Loucy (cell line): ENCODE data around the gene ZNF775.

Experiments
- H2AFZ ChIP-seq: fragments of 200-600 bp; sonication (generic); 2 replicates; pipeline ENCODE4 v1.6.0; 2016; ENCODE audit warnings: antibody characterized with exemption, mild to moderate bottlenecking, low read length, moderate library complexity
- H3F3A ChIP-seq: fragments of 200-600 bp; 2 replicates; pipeline ENCODE4 v1.6.0; 2016; ENCODE audit warnings: antibody characterized with exemption, low read depth, mild to moderate bottlenecking
- H3K27me3 ChIP-seq: fragments of 200-600 bp; sonication (generic); 2 replicates; pipeline ENCODE4 v1.6.1; 2014; ENCODE audit warnings: low read length, mild to moderate bottlenecking; ENCODE audit not compliant: insufficient read depth, poor library complexity, severe bottlenecking
- H3K36me3 ChIP-seq: fragments of 200-600 bp; sonication (generic); 2 replicates; pipeline ENCODE4 v1.6.1; 2016; ENCODE audit warnings: low read length; ENCODE audit not compliant: insufficient read depth
- H3K4me1 ChIP-seq: fragments of 200-600 bp; sonication (generic); 2 replicates; pipeline ENCODE4 v1.5.1; 2014; ENCODE audit warnings: low read length, mild to moderate bottlenecking; ENCODE audit not compliant: insufficient read depth, poor library complexity, severe bottlenecking
- H3K4me2 ChIP-seq: fragments of 200-600 bp; sonication (generic); 2 replicates; pipeline ENCODE4 v1.6.0; 2014; ENCODE audit warnings: antibody characterized with exemption, low read length, low read depth, mild to moderate bottlenecking; ENCODE audit not compliant: poor library complexity, severe bottlenecking
- H3K4me3 ChIP-seq: fragments of 200-600 bp; sonication (generic); 2 replicates; pipeline ENCODE4 v1.5.1; 2014; ENCODE audit warnings: low read length, mild to moderate bottlenecking, mixed read lengths; ENCODE audit not compliant: poor library complexity, severe bottlenecking
- H3K79me2 ChIP-seq: fragments of 200-600 bp; sonication (generic); 2 replicates; pipeline ENCODE4 v1.6.1; 2014; ENCODE audit warnings: low read length; ENCODE audit not compliant: insufficient read depth
- H3K9ac ChIP-seq: fragments of 200-600 bp; sonication (generic); 2 replicates; pipeline ENCODE4 v1.6.0; 2014; ENCODE audit warnings: mild to moderate bottlenecking, low read depth, low read length, moderate library complexity; ENCODE audit not compliant: poor library complexity, severe bottlenecking
- H3K9me2 ChIP-seq: fragments of 200-600 bp; sonication (generic); replicated peaks from 2 replicates; pipeline ENCODE4 v1.6.1; 2016; ENCODE audit warnings: low read depth, low read length, mixed read lengths
- H3K9me3 ChIP-seq: fragments of 200-600 bp; sonication (generic); 2 replicates; pipeline ENCODE4 v1.6.1; 2014; ENCODE audit warnings: mild to moderate bottlenecking, antibody characterized with exemption, low read length, low read depth; ENCODE audit not compliant: insufficient read depth
- H4K20me1 ChIP-seq: fragments of 200-600 bp; sonication (generic); 2 replicates; pipeline ENCODE4 v1.6.0; 2014; ENCODE audit warnings: antibody characterized with exemption, low read length, mild to moderate bottlenecking; ENCODE audit not compliant: insufficient read depth, poor library complexity, severe bottlenecking
- EZH2phosphoT487 ChIP-seq: fragments of 200-600 bp; IDR thresholded peaks from 2 replicates; pipeline ENCODE4 v1.6.1; 2018; ENCODE audit warnings: antibody characterized with exemption, mild to moderate bottlenecking, moderate library complexity, borderline replicate concordance
- TF ChIP-seq, protein P1 (sequence below): fragments of 200-600 bp; sonication (generic); conservative IDR thresholded peaks from 2 replicates; pipeline ENCODE4 v1.5.1; 2014; ENCODE audit warnings: mild to moderate bottlenecking, antibody characterized with exemption, low read length

Gene ZNF775

DNA sequence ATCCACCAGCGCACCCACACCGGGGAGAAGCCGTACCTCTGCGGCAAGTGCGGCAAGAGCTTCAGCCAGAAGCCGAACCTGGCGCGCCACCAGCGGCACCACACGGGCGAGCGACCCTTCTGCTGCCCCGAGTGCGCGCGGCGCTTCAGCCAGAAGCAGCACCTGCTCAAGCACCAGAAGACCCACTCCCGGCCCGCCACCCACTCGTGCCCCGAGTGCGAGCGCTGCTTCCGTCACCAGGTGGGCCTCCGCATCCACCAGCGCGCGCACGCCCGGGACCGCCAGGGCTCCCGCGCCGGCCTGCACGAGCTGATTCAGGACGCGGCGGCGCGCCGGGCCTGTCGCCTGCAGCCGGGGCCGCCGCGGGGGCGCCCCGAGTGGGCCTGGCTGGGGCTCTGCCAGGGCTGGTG, 17.7 kb downstream of the ZNF775 start:
- H3K9me3 ChIP-seq = no peaks in the 10 kb centered on the region
- no peaks in the 10 kb centered on the region for H3F3A ChIP-seq
- no peak for TF ChIP-seq EZH2phosphoT487
- TF ChIP-seq, protein P1, sequence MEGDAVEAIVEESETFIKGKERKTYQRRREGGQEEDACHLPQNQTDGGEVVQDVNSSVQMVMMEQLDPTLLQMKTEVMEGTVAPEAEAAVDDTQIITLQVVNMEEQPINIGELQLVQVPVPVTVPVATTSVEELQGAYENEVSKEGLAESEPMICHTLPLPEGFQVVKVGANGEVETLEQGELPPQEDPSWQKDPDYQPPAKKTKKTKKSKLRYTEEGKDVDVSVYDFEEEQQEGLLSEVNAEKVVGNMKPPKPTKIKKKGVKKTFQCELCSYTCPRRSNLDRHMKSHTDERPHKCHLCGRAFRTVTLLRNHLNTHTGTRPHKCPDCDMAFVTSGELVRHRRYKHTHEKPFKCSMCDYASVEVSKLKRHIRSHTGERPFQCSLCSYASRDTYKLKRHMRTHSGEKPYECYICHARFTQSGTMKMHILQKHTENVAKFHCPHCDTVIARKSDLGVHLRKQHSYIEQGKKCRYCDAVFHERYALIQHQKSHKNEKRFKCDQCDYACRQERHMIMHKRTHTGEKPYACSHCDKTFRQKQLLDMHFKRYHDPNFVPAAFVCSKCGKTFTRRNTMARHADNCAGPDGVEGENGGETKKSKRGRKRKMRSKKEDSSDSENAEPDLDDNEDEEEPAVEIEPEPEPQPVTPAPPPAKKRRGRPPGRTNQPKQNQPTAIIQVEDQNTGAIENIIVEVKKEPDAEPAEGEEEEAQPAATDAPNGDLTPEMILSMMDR = no peak

DNA sequence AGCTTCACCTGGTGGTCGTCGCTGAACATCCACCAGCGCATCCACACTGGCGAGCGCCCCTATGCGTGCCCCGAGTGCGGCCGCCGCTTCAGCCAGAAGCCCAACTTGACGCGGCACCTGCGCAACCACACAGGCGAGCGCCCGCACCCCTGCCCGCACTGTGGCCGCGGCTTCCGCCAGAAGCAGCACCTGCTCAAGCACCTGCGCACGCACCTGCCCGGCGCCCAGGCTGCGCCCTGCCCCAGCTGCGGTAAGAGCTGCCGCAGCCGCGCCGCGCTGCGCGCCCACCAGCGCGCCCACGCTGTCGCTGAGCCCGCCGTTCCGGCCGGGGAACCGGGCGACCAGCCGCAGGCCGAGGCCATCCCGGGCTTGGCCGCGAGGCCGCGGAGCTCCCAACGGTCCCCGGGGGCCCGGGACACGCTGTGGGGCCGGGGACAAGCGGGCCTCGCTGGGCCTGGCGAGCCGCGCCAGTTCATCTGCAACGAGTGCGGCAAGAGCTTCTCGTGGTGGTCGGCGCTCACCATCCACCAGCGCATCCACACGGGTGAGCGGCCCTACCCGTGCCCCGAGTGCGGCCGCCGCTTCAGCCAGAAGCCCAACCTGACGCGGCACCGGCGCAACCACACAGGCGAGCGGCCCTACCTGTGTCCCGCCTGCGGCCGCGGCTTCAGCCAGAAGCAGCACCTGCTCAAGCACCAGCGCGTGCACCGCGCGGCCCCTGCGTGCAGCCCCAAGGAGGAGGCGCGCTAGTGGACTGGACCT, 18.4 kb downstream of the ZNF775 start:
- no peaks in the 10 kb centered on the region for H3K4me1 ChIP-seq
- H3K4me3 ChIP-seq = no peak overlapping the region
- H4K20me1 ChIP-seq = no peaks in the 10 kb centered on the region
- H3K9me3 ChIP-seq = no peaks in the 10 kb centered on the region
- no peak overlapping the region for H3K9ac ChIP-seq
- H3K36me3 ChIP-seq = peaks cover 18% of the 10 kb centered on the region; the same call in 1 of the 2 replicates
- H3K27me3 ChIP-seq = no peaks in the 10 kb centered on the region
- H3K79me2 ChIP-seq = peaks cover 3% of the 10 kb centered on the region; the same call in 1 of the 2 replicates
- H2AFZ ChIP-seq = no peak overlapping the region
- H3F3A ChIP-seq = no peaks in the 10 kb centered on the region
- H3K9me2 ChIP-seq = no peaks in the 10 kb centered on the region
- H3K4me2 ChIP-seq = no peak overlapping the region
- no peak for TF ChIP-seq EZH2phosphoT487
- TF ChIP-seq, protein P1 = no peak

More for the DNA sequence above, 17.7 kb downstream of the ZNF775 start:
- H3K9ac ChIP-seq = no peak overlapping the region
- peaks cover 3% of the 10 kb centered on the region; the same call in 1 of the 2 replicates for H3K79me2 ChIP-seq
- no peaks in the 10 kb centered on the region for H4K20me1 ChIP-seq
- no peak overlapping the region for H3K4me3 ChIP-seq
- no peak overlapping the region for H2AFZ ChIP-seq
- peaks cover 18% of the 10 kb centered on the region; the same call in 1 of the 2 replicates for H3K36me3 ChIP-seq
- H3K4me1 ChIP-seq = no peaks in the 10 kb centered on the region
- no peaks in the 10 kb centered on the region for H3K9me2 ChIP-seq
- H3K27me3 ChIP-seq = no peaks in the 10 kb centered on the region
- H3K4me2 ChIP-seq = no peak overlapping the region

DNA sequence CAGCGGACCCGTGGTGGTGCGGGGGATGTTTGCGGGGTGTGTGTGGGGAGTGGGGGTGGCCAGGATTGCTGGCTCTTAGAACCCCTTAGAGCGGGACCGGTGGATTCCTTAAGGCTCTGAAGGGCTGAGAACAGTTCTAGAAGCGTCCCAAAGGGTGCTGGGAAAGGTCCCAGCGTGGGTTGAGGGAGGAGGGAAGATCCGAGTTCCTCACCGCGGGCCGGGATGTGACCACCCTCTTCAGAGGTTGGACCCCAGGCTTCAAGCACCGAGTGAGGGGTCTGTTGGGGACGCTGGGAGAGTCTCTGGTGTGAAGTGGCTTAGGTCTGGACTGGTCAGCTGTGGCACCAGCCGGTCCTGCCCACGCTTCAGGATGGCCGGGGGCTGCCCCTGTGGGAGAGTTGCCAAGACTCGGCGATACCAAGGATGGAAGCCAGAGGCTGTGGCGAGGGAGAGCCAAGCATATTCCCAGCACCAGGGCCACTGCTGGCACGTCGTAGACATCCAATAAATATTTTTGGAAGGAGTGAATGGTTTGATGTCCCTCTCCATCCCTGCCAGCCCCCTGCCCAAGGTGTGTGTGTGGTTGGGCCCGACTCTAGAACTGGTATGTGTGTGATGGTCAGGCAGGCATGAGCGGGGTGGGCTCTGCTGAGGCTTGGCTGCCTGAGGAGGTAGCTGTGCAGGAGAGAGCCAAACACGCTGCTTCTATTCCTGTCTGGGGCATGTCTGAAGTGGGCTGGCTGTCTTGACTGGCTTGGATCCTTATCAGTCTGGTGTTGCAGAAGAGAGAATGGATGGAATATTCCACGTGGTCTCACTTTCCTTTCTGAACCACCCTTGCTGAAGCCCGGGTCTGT, 19.2 kb downstream of the ZNF775 start:
- no peak overlapping the region for H3K9ac ChIP-seq
- peaks cover 18% of the 10 kb centered on the region; the same call in 1 of the 2 replicates for H3K36me3 ChIP-seq
- H4K20me1 ChIP-seq = no peaks in the 10 kb centered on the region
- no peak overlapping the region for H3K4me2 ChIP-seq
- H3F3A ChIP-seq = no peaks in the 10 kb centered on the region
- no peaks in the 10 kb centered on the region for H3K4me1 ChIP-seq
- TF ChIP-seq, protein P1 = no peak
- no peak for TF ChIP-seq EZH2phosphoT487
- no peak overlapping the region for H3K4me3 ChIP-seq
- H3K27me3 ChIP-seq = no peaks in the 10 kb centered on the region
- H3K9me3 ChIP-seq = no peaks in the 10 kb centered on the region
- peaks cover 3% of the 10 kb centered on the region; the same call in 1 of the 2 replicates for H3K79me2 ChIP-seq
- no peak overlapping the region for H2AFZ ChIP-seq
- no peaks in the 10 kb centered on the region for H3K9me2 ChIP-seq
